Breast epithelium (tissue), 3 donors: ENCODE measurements around the gene TAB3.

Source experiments
- CTCF ChIP-seq, 3 donors: fragments of 450-650 bp; IDR thresholded peaks; one replicate each; pipeline ENCODE4 v1.5.1; 2016 to 2017; ENCODE audit warnings: antibody characterized with exemption in 3 of 3, mild to moderate bottlenecking in 3 of 3, moderate library complexity in 3 of 3
- POLR2A ChIP-seq: fragments of 450-650 bp; IDR thresholded peaks from one replicate; pipeline ENCODE4 v1.6.1; 2016; ENCODE audit warnings: antibody characterized with exemption, mild to moderate bottlenecking, moderate library complexity
- POLR2AphosphoS5 ChIP-seq, 3 donors: sonication (generic); formaldehyde crosslinking; IDR thresholded peaks; one replicate each; pipeline ENCODE4 v1.6.1; 2017; ENCODE audit warnings: antibody characterized with exemption in 3 of 3

GRCh38 chrX:30858098-30858497, 31.0 kb downstream of the TAB3 start:
- TF ChIP-seq POLR2A (no peak), CTCF (IDR thresholded peaks at IDR 0.05) (no peak), POLR2AphosphoS5 (IDR thresholded peaks at IDR 0.05) (no peak)
